Endodermal cell (in vitro differentiated cells): ENCODE measurements around the gene PRR23A. TPM values are rescaled to one million over a fixed set of nuclear protein-coding genes. Genes with fewer than 3 reads are reported as not detected.

Source experiments
- DNase-seq: peaks from one replicate; pipeline ENCODE4 v3.0.0-alpha.2; 2017
- H3K27ac ChIP-seq: 2 replicates; pipeline ENCODE4 v1.5.1; 2013; ENCODE audit warnings: mild to moderate bottlenecking, low read depth, low read length, moderate library complexity
- H3K27me3 ChIP-seq: 2 replicates; pipeline ENCODE4 v1.6.1; 2013; ENCODE audit warnings: mild to moderate bottlenecking, low read length, moderate library complexity; ENCODE audit not compliant: insufficient read depth, control insufficient read depth, poor library complexity, severe bottlenecking
- H3K36me3 ChIP-seq: 2 replicates; pipeline ENCODE4 v1.7.0; 2013; ENCODE audit warnings: mild to moderate bottlenecking, low read length, moderate library complexity; ENCODE audit not compliant: control insufficient read depth, insufficient read depth
- H3K4me1 ChIP-seq: one replicate; pipeline ENCODE4 v1.7.0; 2013; ENCODE audit warnings: low read length; ENCODE audit not compliant: control insufficient read depth, insufficient read depth
- H3K4me3 ChIP-seq: 2 replicates; pipeline ENCODE4 v1.5.1; 2013; ENCODE audit warnings: mild to moderate bottlenecking, low read length, moderate library complexity
- H3K9ac ChIP-seq: 2 replicates; pipeline ENCODE4 v1.6.1; 2013; ENCODE audit warnings: mild to moderate bottlenecking, low read length, moderate library complexity; ENCODE audit not compliant: poor library complexity, severe bottlenecking; ENCODE audit errors: extremely low read depth
- H3K9me3 ChIP-seq: 2 replicates; pipeline ENCODE4 v1.6.1; 2013; ENCODE audit warnings: mild to moderate bottlenecking, low read length, moderate library complexity; ENCODE audit not compliant: control insufficient read depth
- H3K27ac Mint-ChIP-seq: 2 replicates; pipeline ENCODE4 v1.8.0; 2020; ENCODE audit warnings: mixed read lengths
- H3K27me3 Mint-ChIP-seq: 2 replicates; pipeline ENCODE4 v1.8.0; 2021; ENCODE audit warnings: mild to moderate bottlenecking, mixed read lengths; ENCODE audit not compliant: insufficient read depth
- H3K36me3 Mint-ChIP-seq: 2 replicates; pipeline ENCODE4 v1.8.0; 2020; ENCODE audit warnings: low read depth, mixed read lengths
- H3K4me1 Mint-ChIP-seq: 2 replicates; pipeline ENCODE4 v1.8.0; 2020; ENCODE audit warnings: mixed read lengths
- H3K4me3 Mint-ChIP-seq: 2 replicates; pipeline ENCODE4 v1.8.0; 2020; ENCODE audit warnings: mild to moderate bottlenecking, moderate library complexity, mixed read lengths
- H3K9me3 Mint-ChIP-seq: 2 replicates; pipeline ENCODE4 v1.8.0; 2020; ENCODE audit warnings: mild to moderate bottlenecking, mixed read lengths
- WGBS, 2 experiments: methylation state at CpG; one replicate each; pipeline versions ENCODE4 v1.1.5 to v1.1.7; 2013; ENCODE audit warnings: missing lambda C conversion rate in 2 of 2, mixed read lengths in 1 of 2; ENCODE audit not compliant: insufficient coverage in 1 of 2, insufficient read length in 1 of 2; 5-methylcytosine and 5-hydroxymethylcytosine counted together
- long read RNA-seq, 4 experiments: library from polyadenylated mRNA in 2 of 4; library from RNA in 1 of 4; library from capped mRNA in 1 of 4; stranded (forward) in 3 of 4; unstranded in 1 of 4; transcript quantifications; one replicate each; pipeline ENCODE4 v2.0.0, GENCODE V29; 2020 to 2021; ENCODE audit warnings: inconsistent platforms in 1 of 4
- polyA plus RNA-seq, 2 experiments: library from polyadenylated mRNA; stranded (reverse); fragments of 50-300 nt; gene quantifications; one replicate each; pipeline ENCODE4 v1.2.3, GENCODE V29; 2013
- total RNA-seq, 2 donors: library from RNA; stranded (reverse); fragmentation: NEBNext Ultra II Directional in 1 of 2; extraction: Animal tissue kit (Norgen Biotek cat#: 25700) in 1 of 2; gene quantifications; 2 replicates in 1 of 2; 3 replicates in 1 of 2; pipeline ENCODE4 v1.2.1, GENCODE V29; 2021
- TF ChIP-seq, protein P1 (sequence below): fragments of 200-600 bp; sonication (generic); conservative IDR thresholded peaks from 2 replicates; pipeline ENCODE4 v1.5.0; 2021; ENCODE audit warnings: antibody characterized with exemption, mild to moderate bottlenecking

PRR23A gene
- not detected for total RNA-seq
- polyA plus RNA-seq (2013, experiment 1 of 2): not detected
- not detected for polyA plus RNA-seq (2013, experiment 2 of 2)
- long read RNA-seq, experiment 1: 0 reads
- long read RNA-seq, experiment 2: 0 reads
- long read RNA-seq, experiment 3: 0 reads
- long read RNA-seq, experiment 4: 0 reads

DNA sequence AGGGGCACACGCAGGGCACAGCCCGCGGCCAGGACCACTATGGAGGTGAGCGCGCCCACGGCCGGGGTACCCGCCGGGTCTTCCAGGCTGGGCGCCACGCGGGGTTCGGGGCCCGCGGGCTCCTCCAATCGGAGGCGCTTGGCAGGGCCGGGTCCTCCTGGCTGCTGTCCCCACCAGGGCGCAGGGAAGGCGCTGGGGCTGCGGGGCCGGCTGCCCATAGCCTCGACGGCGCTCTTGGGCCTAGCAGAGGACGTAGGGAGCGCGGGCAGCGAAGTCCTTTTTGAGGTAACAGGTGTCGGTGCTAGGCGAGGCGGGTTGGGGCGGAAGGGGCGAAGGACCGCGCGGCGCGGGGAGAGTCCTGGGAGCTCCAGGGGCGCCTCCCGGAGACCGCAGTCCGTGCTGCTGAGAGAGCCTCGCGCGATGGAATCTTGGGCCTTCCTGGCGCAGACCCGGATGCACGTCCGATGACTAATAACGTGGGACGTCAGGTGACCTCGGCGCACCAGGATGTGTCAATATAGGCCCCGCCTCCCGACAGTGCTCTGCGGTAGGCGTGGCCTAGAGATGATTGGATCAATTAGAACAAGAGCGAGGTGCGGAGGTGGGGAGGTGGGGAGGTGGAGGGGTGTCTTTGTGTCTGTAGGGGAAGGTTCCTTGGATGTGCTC is at the start of gene PRR23A:
PRR23A (minus strand) TSS at position 218 of the 666 bp plus-strand sequence; CDS start at position 218, 0 bp downstream.
- Histone ChIP-seq H3K4me3 (no peak within 1 kb of the TSS), H3K27me3 (no peaks in the 10 kb centered on the region), H3K36me3 (no peaks in the 10 kb centered on the region), H3K9ac (no peak within 1 kb of the TSS), H3K27ac (no peak within 1 kb of the TSS), H3K4me1 (no peaks in the 10 kb centered on the region), H3K9me3 (no peaks in the 10 kb centered on the region)
- H3K36me3 Mint-ChIP-seq: no peaks in the 10 kb centered on the region
- DNase-seq: no peak
- 93 to 94% methylated on average over 45 to 60 of the region's 60 CpGs for WGBS, 2 experiments
- no peak within 1 kb of the TSS for H3K27ac Mint-ChIP-seq
- H3K4me1 Mint-ChIP-seq: no peaks in the 10 kb centered on the region
- peaks cover 8% of the 10 kb centered on the region for H3K27me3 Mint-ChIP-seq
- peaks cover 32% of the 10 kb centered on the region for H3K9me3 Mint-ChIP-seq
- H3K4me3 Mint-ChIP-seq: no peak within 1 kb of the TSS
- TF ChIP-seq, protein P1, sequence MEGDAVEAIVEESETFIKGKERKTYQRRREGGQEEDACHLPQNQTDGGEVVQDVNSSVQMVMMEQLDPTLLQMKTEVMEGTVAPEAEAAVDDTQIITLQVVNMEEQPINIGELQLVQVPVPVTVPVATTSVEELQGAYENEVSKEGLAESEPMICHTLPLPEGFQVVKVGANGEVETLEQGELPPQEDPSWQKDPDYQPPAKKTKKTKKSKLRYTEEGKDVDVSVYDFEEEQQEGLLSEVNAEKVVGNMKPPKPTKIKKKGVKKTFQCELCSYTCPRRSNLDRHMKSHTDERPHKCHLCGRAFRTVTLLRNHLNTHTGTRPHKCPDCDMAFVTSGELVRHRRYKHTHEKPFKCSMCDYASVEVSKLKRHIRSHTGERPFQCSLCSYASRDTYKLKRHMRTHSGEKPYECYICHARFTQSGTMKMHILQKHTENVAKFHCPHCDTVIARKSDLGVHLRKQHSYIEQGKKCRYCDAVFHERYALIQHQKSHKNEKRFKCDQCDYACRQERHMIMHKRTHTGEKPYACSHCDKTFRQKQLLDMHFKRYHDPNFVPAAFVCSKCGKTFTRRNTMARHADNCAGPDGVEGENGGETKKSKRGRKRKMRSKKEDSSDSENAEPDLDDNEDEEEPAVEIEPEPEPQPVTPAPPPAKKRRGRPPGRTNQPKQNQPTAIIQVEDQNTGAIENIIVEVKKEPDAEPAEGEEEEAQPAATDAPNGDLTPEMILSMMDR: no peak

DNA sequence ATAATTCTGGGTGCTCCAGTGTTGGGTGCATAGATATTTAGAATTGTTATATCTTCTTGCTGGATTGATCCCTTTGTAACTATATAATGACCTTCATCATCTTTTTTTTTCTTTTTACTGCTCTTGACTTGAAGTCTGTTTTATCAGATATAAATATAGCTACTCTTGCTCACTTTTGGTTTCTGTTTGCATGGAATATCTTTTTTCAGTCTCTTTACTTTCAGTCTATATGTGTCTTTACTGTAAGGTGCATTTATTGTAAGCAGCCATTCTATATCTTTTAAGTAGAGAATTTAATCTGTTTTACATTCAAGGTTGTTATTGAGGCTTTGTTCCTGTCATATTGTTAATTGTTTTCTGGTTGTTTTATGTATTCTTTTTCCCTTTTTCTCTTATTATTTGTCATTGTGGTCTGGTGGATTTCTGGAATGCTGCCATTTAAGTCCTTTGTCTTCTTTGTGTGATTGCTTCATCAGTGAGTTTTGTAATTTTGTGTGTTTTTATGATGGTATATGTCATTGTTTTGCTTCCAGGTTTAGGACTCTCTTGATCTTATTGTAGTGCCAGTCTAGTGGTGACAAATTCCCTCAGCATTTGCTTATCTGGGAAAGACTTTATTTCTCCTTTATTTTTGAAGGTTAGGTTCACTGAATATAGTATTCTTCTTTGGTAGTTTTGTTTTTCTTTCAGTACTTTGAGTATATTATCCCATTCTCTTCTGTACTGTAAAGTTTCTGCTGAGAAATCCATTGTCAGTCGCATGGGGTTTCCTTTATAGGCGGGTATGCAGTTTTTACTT is 46.9 kb upstream of the PRR23A start:
- DNase-seq: no peak
- Mint-ChIP-seq H3K4me1 (no peaks in the 10 kb centered on the region), H3K27me3 (peaks cover 11% of the 10 kb centered on the region), H3K36me3 (no peaks in the 10 kb centered on the region), H3K9me3 (peaks cover 17% of the 10 kb centered on the region), H3K4me3 (no peak overlapping the region), H3K27ac (no peak overlapping the region)
- no peak overlapping the region for H3K9ac ChIP-seq
- no peaks in the 10 kb centered on the region for H3K27me3 ChIP-seq
- TF ChIP-seq, protein P1: no peak
- H3K4me3 ChIP-seq: no peak overlapping the region
- no peak overlapping the region for H3K27ac ChIP-seq
- H3K36me3 ChIP-seq: no peaks in the 10 kb centered on the region
- WGBS, 2 experiments: 68 to 83% methylated on average over 1 to 2 of the region's 2 CpGs
- peaks cover 7% of the 10 kb centered on the region for H3K9me3 ChIP-seq
- no peaks in the 10 kb centered on the region for H3K4me1 ChIP-seq

- no peaks in the 10 kb centered on the region for H3K36me3 ChIP-seq
- no peaks in the 10 kb centered on the region for H3K27me3 ChIP-seq
- peak; percentile 56 for DNase-seq
- no peaks in the 10 kb centered on the region for H3K9me3 ChIP-seq
- H3K4me3 ChIP-seq: no peak within 1 kb of the TSS
- no peak within 1 kb of the TSS for H3K9ac ChIP-seq
- H3K27ac Mint-ChIP-seq: no peak within 1 kb of the TSS
- TF ChIP-seq, protein P1: peak; percentile 19
- H3K4me1 ChIP-seq: no peaks in the 10 kb centered on the region
- no peaks in the 10 kb centered on the region for H3K27me3 Mint-ChIP-seq
- peaks cover 21% of the 10 kb centered on the region for H3K9me3 Mint-ChIP-seq
- 95% methylated on average over 57 to 77 of the region's 77 CpGs for WGBS, 2 experiments
- H3K4me3 Mint-ChIP-seq: no peak within 1 kb of the TSS
- peaks cover 3% of the 10 kb centered on the region for H3K36me3 Mint-ChIP-seq
- no peak within 1 kb of the TSS for H3K27ac ChIP-seq
- no peaks in the 10 kb centered on the region for H3K4me1 Mint-ChIP-seq
Observed at GRCh38 chr3:139044366-139045210, 38.5 kb upstream of the PRR23A start, which contains the start of gene PRR23C. Gene PRR23C (minus strand): TSS chr3:139044892. CDS start chr3:139044620, 272 bp downstream.
